Keratinocyte (primary cell): ENCODE results near the gene MMP12. TPM values are rescaled to one million over a fixed set of nuclear protein-coding genes. Genes with fewer than 3 reads are reported as not detected.

Experiments
- DNase-seq: peaks from one replicate; pipeline ENCODE4 v3.0.0-alpha.2; 2011; ENCODE audit warnings: low read depth, missing footprints, low spot score
- FAIRE-seq: peaks from 2 replicates; lab custom pipeline; 2011; peaks lifted over from hg19 to GRCh38; lab: Jason Lieb, UNC
- H2AFZ ChIP-seq: 2 replicates; pipeline ENCODE4 v1.6.0; 2012; ENCODE audit warnings: low read length, control low read depth, inconsistent platforms; ENCODE audit not compliant: control insufficient read depth
- H3K27ac ChIP-seq: 2 replicates; pipeline ENCODE4 v1.5.1; 2011; ENCODE audit warnings: low read length; ENCODE audit not compliant: control insufficient read depth, insufficient read depth
- H3K27me3 ChIP-seq: 3 replicates; pipeline ENCODE4 v1.6.0; 2011; ENCODE audit warnings: low read length; ENCODE audit not compliant: control insufficient read depth, insufficient read depth; ENCODE audit errors: extremely low read depth
- H3K36me3 ChIP-seq, 2 experiments: 2 replicates in 1 of 2; 3 replicates in 1 of 2; pipeline ENCODE4 v1.5.1; 2011; ENCODE audit warnings: low read length in 2 of 2, mild to moderate bottlenecking in 1 of 2; ENCODE audit not compliant: control insufficient read depth in 2 of 2, insufficient read depth in 2 of 2; ENCODE audit errors: extremely low read depth in 1 of 2
- H3K4me1 ChIP-seq: 3 replicates; pipeline ENCODE4 v1.5.1; 2011; ENCODE audit warnings: low read length; ENCODE audit not compliant: control insufficient read depth, insufficient read depth; ENCODE audit errors: extremely low read depth
- H3K4me2 ChIP-seq: 3 replicates; pipeline ENCODE4 v1.6.0; 2011; ENCODE audit warnings: low read depth, low read length; ENCODE audit not compliant: control insufficient read depth, insufficient read depth; ENCODE audit errors: extremely low read depth
- H3K4me3 ChIP-seq, 3 experiments: fragments of 200-600 bp in 1 of 3; sonication (generic) in 1 of 3; 2 replicates in 2 of 3; 3 replicates in 1 of 3; pipeline ENCODE4 v1.5.1; 2011 to 2016; ENCODE audit warnings: low read length in 3 of 3, mild to moderate bottlenecking in 3 of 3, control low read depth in 2 of 3, inconsistent platforms in 1 of 3, low read depth in 1 of 3, mixed read lengths in 1 of 3, mixed run types in 1 of 3, moderate library complexity in 1 of 3; ENCODE audit not compliant: control insufficient read depth in 2 of 3, insufficient read depth in 2 of 3; ENCODE audit errors: extremely low read depth in 1 of 3
- H3K79me2 ChIP-seq: 2 replicates; pipeline ENCODE4 v1.6.0; 2012; ENCODE audit warnings: low read length; ENCODE audit not compliant: control insufficient read depth, insufficient read depth
- H3K9ac ChIP-seq: 3 replicates; pipeline ENCODE4 v1.6.0; 2011; ENCODE audit warnings: low read length; ENCODE audit not compliant: control insufficient read depth, insufficient read depth; ENCODE audit errors: extremely low read depth
- H3K9me1 ChIP-seq: 3 replicates; pipeline ENCODE4 v1.6.0; 2011; ENCODE audit warnings: low read length; ENCODE audit not compliant: control insufficient read depth, insufficient read depth; ENCODE audit errors: extremely low read depth
- H3K9me3 ChIP-seq: 2 replicates; pipeline ENCODE4 v1.5.1; 2012; ENCODE audit warnings: low read depth, low read length; ENCODE audit not compliant: control insufficient read depth
- H4K20me1 ChIP-seq: 3 replicates; pipeline ENCODE4 v1.6.0; 2011; ENCODE audit warnings: low read length; ENCODE audit not compliant: control insufficient read depth, insufficient read depth; ENCODE audit errors: extremely low read depth
- EZH2 ChIP-seq: IDR thresholded peaks from one replicate; pipeline ENCODE4 v1.6.1; 2012; ENCODE audit warnings: inconsistent platforms, mild to moderate bottlenecking, low read length, moderate library complexity
- dilution Hi-C: fragments of 300-500 bp; cut with MboI; formaldehyde crosslinking; loops from one replicate; pipeline ENCODE4 v1.7.0; 2020; ENCODE audit warnings: low sequenced_read_pairs; ENCODE audit not compliant: extremely low pct_ligation_motif_present
- polyA plus RNA-seq, 5 experiments: library from polyadenylated mRNA; depleted of rRNA in 3 of 5; stranded (reverse) in 3 of 5; stranded (forward) in 1 of 5; unstranded in 1 of 5; fragments of >200 nt; gene quantifications; 1 replicate in 1 of 5; 2 replicates in 3 of 5; 3 replicates in 1 of 5; pipeline versions ENCODE4 v1.2.1 to v1.2.3, GENCODE V29; 2011 to 2012; ENCODE audit warnings: missing spikeins in 2 of 5, low read depth in 1 of 5, low replicate concordance in 1 of 5
- TF ChIP-seq, protein P1 (sequence below), 3 experiments: IDR thresholded peaks in 1 of 3; conservative IDR thresholded peaks in 1 of 3; optimal IDR thresholded peaks in 1 of 3; 2 replicates in 2 of 3; 3 replicates in 1 of 3; pipeline versions ENCODE3 to v1.5.1; 2011; ENCODE audit warnings: low read length in 3 of 3, mild to moderate bottlenecking in 3 of 3, moderate library complexity in 2 of 3, control low read depth in 1 of 3, inconsistent platforms in 1 of 3; ENCODE audit not compliant: insufficient read depth in 2 of 3; ENCODE audit errors: extremely low read depth in 1 of 3

Gene MMP12
- polyA plus RNA-seq, 1 donor (not counting 4 experiments of a cell fraction or from before 2014, with no cell fraction given) = 0.05 TPM

DNA sequence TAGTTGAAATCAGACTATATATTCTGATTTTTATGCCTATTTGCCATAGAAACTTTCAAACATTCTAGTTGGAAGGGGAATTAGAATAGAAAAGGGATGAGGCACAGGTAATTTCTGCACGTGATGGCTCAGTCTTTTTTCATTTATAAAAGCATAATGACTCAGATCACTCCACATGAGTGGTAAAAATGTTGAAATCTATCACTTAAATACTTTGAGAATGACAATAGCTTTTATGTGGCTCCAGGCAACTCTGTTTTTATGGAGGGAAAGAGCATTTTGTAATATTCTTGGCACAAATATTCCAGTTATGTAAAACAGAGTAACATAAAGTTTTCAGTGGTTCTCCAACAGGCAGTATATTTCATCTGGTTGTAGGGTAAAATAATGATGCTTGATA lies 25.5 kb downstream of the MMP12 start:
- H3K9me3 ChIP-seq = no peaks in the 10 kb centered on the region
- no peaks in the 10 kb centered on the region for H3K36me3 ChIP-seq
- no peaks in the 10 kb centered on the region for H3K27me3 ChIP-seq
- H4K20me1 ChIP-seq = no peaks in the 10 kb centered on the region
- H2AFZ ChIP-seq = no peak overlapping the region
- H3K9ac ChIP-seq = peak overlapping the region; percentile 29
- H3K9me1 ChIP-seq = no peaks in the 10 kb centered on the region
- H3K27ac ChIP-seq = peak overlapping the region; percentile 85
- TF ChIP-seq, protein P1, sequence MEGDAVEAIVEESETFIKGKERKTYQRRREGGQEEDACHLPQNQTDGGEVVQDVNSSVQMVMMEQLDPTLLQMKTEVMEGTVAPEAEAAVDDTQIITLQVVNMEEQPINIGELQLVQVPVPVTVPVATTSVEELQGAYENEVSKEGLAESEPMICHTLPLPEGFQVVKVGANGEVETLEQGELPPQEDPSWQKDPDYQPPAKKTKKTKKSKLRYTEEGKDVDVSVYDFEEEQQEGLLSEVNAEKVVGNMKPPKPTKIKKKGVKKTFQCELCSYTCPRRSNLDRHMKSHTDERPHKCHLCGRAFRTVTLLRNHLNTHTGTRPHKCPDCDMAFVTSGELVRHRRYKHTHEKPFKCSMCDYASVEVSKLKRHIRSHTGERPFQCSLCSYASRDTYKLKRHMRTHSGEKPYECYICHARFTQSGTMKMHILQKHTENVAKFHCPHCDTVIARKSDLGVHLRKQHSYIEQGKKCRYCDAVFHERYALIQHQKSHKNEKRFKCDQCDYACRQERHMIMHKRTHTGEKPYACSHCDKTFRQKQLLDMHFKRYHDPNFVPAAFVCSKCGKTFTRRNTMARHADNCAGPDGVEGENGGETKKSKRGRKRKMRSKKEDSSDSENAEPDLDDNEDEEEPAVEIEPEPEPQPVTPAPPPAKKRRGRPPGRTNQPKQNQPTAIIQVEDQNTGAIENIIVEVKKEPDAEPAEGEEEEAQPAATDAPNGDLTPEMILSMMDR (optimal IDR thresholded peaks at IDR 0.05 in 1 of 3, IDR thresholded peaks at IDR 0.05 in 1 of 3, conservative IDR thresholded peaks at IDR 0.05 in 1 of 3; ENCODE audit: extremely low read depth in 1 of 3, insufficient read depth in 2 of 3, low read length in 3 of 3) = no peak
- no peak for TF ChIP-seq EZH2
- dilution Hi-C loops = no loop called here
- no peaks in the 10 kb centered on the region for H3K79me2 ChIP-seq
- FAIRE-seq (peak; percentile 59), DNase-seq (no peak)
- peak overlapping the region; percentile 68 for H3K4me2 ChIP-seq
- peaks cover 50% of the 10 kb centered on the region for H3K4me1 ChIP-seq
- no peak overlapping the region for H3K4me3 ChIP-seq

DNA sequence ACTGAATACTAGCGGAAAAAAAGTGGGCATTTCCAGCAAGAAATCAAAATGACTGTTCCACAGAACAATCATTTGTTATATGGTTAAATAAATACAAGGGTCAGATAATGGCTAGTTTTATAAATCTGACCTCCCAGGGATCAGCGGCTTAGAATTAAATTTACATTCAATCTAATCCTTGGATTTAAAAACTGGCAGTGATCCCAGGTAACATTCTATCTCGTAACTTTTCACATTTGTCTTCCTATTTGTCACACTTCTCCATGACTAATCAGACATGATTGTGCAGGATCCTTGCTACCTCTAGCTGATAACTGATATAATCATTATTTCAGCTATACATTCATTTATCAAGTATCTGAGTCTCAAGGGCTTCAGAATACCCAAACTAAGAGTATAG lies 28.5 kb downstream of the MMP12 start:
- no peak for FAIRE-seq

More for the DNA sequence above, 28.5 kb downstream of the MMP12 start:
- H3K9me1 ChIP-seq = no peaks in the 10 kb centered on the region
- peaks cover 48% of the 10 kb centered on the region for H3K4me1 ChIP-seq
- H3K9ac ChIP-seq = no peak overlapping the region
- peak overlapping the region; percentile 52 for H3K4me2 ChIP-seq
- no peaks in the 10 kb centered on the region for H3K9me3 ChIP-seq
- H3K79me2 ChIP-seq = no peaks in the 10 kb centered on the region
- H3K4me3 ChIP-seq = no peak overlapping the region
- no peaks in the 10 kb centered on the region for H3K27me3 ChIP-seq
- no peak overlapping the region for H2AFZ ChIP-seq
- dilution Hi-C loops = no loop called here
- H3K36me3 ChIP-seq = no peaks in the 10 kb centered on the region
- TF ChIP-seq EZH2 = no peak
- TF ChIP-seq, protein P1 (optimal IDR thresholded peaks at IDR 0.05 in 1 of 3, IDR thresholded peaks at IDR 0.05 in 1 of 3, conservative IDR thresholded peaks at IDR 0.05 in 1 of 3; ENCODE audit: extremely low read depth in 1 of 3, insufficient read depth in 2 of 3, low read length in 3 of 3) = no peak
- H3K27ac ChIP-seq = no peak overlapping the region
- no peak for DNase-seq
- H4K20me1 ChIP-seq = no peaks in the 10 kb centered on the region
